Activated CD8-positive, alpha-beta T cell treated with anti-CD3 and anti-CD28 coated beads for 36 hours (primary cell): ENCODE data around the gene PPP1R15A. TPM values are rescaled to one million over a fixed set of nuclear protein-coding genes. Genes with fewer than 3 reads are reported as not detected.
"Not testable (repeated sequence)": the region's sequence is repeated elsewhere in the genome, so short reads cannot be mapped to it uniquely, and the experiment has no call there.

Experiments
- ATAC-seq: fragments of 200-7000 bp; cut with Tn5 transposase; one replicate; pipeline ENCODE4 v1.10.0; 2021; ENCODE audit warnings: mild to moderate bottlenecking, moderate library complexity
- CTCF ChIA-PET: fragments of 350-600 bp; sonication (Branson Sonifier 250); formaldehyde crosslinking; loops from one replicate; lab custom pipeline; 2021; ENCODE audit warnings: antibody characterized with exemption; lab: Charles Lee
- POLR2A ChIA-PET: fragments of 350-600 bp; sonication (Branson Sonifier 250); formaldehyde crosslinking; loops from one replicate; lab custom pipeline; 2021; ENCODE audit warnings: antibody characterized with exemption; lab: Charles Lee
- DNase-seq: peaks from one replicate; pipeline ENCODE4 v3.0.0-alpha.2; 2020
- H3K27ac Mint-ChIP-seq: one replicate; pipeline ENCODE4 v1.8.0; 2021; ENCODE audit warnings: mild to moderate bottlenecking, mixed read lengths
- H3K27me3 Mint-ChIP-seq: one replicate; pipeline ENCODE4 v1.8.0; 2021; ENCODE audit warnings: mixed read lengths
- H3K36me3 Mint-ChIP-seq: one replicate; pipeline ENCODE4 v1.8.0; 2021; ENCODE audit warnings: low read depth, mixed read lengths
- H3K4me1 Mint-ChIP-seq: one replicate; pipeline ENCODE4 v1.8.0; 2021; ENCODE audit warnings: low read depth, mixed read lengths
- H3K4me3 Mint-ChIP-seq: one replicate; pipeline ENCODE4 v1.8.0; 2021; ENCODE audit warnings: mild to moderate bottlenecking, moderate library complexity, mixed read lengths
- H3K9me3 Mint-ChIP-seq: one replicate; pipeline ENCODE4 v1.8.0; 2021; ENCODE audit warnings: mixed read lengths
- CTCF ChIP-seq: fragments of 200-600 bp; IDR thresholded peaks from one replicate; pipeline ENCODE4 v1.8.0; 2022; ENCODE audit warnings: antibody characterized with exemption, mild to moderate bottlenecking
- intact Hi-C: fragments of 100-400 bp; cut with micrococcal nuclease; formaldehyde crosslinking; loops from one replicate; pipeline ENCODE4 v1.10.0; 2022
- total RNA-seq, 2 experiments: library from RNA; stranded (reverse); gene quantifications; one replicate each; pipeline ENCODE4 v1.2.3, GENCODE V29; 2021

PPP1R15A gene
- total RNA-seq, 2 experiments from 2014 or later: 77.8 to 81.2 TPM

GRCh38 chr19:48900477-48901406 is 28.5 kb downstream of the PPP1R15A start:
- intact Hi-C loops: no loop called here
- Mint-ChIP-seq H3K27me3 (peaks cover 5% of the 10 kb centered on the region), H3K9me3 (no peaks in the 10 kb centered on the region), H3K4me3 (peak overlapping the region; percentile 95), H3K27ac (peak overlapping the region; percentile 96), H3K4me1 (peaks cover 26% of the 10 kb centered on the region), H3K36me3 (peaks cover 30% of the 10 kb centered on the region)
- ChIA-PET POLR2A (interaction anchor here (0.7 to 2.5 kb wide), 9 partner anchors 10 to 163 kb away, joined by 3 to 27 read pairs (median 4); partner anchors contain the start of gene FTL), CTCF (interaction anchor here (0.9 to 2.3 kb wide), 10 partner anchors 11 to 154 kb away, joined by 3 to 13 read pairs (median 4); partner anchors contain the start of genes GYS1, IZUMO1 and RUVBL2)
- DNase-seq (peak; percentile 45), ATAC-seq (no peak)
- no peak for TF ChIP-seq CTCF

GRCh38 chr19:48902291-48902690 is 30.1 kb downstream of the PPP1R15A start:
- ATAC-seq, H3K27me3 Mint-ChIP-seq, H3K4me3 Mint-ChIP-seq, intact Hi-C loops, DNase-seq, H3K9me3 Mint-ChIP-seq: not testable (repeated sequence)
- ChIA-PET CTCF (interaction anchor here (1.2 kb wide), 1 partner anchor 91 kb away, joined by 3 read pairs; the partner anchor contains the start of genes GYS1 and RUVBL2), POLR2A (interaction anchor here (0.7 to 2.0 kb wide), 2 partner anchors 11 to 17 kb away, joined by 3 to 5 read pairs; no protein-coding TSS in a partner anchor)
- Mint-ChIP-seq H3K4me1 (peaks cover 19% of the 10 kb centered on the region), H3K27ac (peak overlapping the region; percentile 37), H3K36me3 (peaks cover 32% of the 10 kb centered on the region)

- H3K4me3 Mint-ChIP-seq, H3K9me3 Mint-ChIP-seq, ATAC-seq, intact Hi-C loops, H3K27ac Mint-ChIP-seq, CTCF ChIA-PET, H3K27me3 Mint-ChIP-seq, DNase-seq: not testable (repeated sequence)
- Mint-ChIP-seq H3K36me3 (peaks cover 40% of the 10 kb centered on the region), H3K4me1 (peaks cover 19% of the 10 kb centered on the region)
- POLR2A ChIA-PET: interaction anchor here (1.0 kb wide), 1 partner anchor 28 kb away, joined by 3 read pairs; no protein-coding TSS in a partner anchor
These were observed 31.6 kb downstream of the PPP1R15A start for GRCh38 chr19:48903788-48904187.

- Mint-ChIP-seq H3K4me1 (peaks cover 13% of the 10 kb centered on the region), H3K36me3 (peaks cover 48% of the 10 kb centered on the region), H3K27ac (no peak overlapping the region), H3K27me3 (no peaks in the 10 kb centered on the region), H3K9me3 (no peaks in the 10 kb centered on the region), H3K4me3 (no peak overlapping the region)
- ChIA-PET POLR2A (no interaction called here), CTCF (no interaction called here)
- intact Hi-C loops: no loop called here
- TF ChIP-seq CTCF: no peak
- no peak for DNase-seq
- no peak for ATAC-seq
These were observed 33.4 kb downstream of the PPP1R15A start for GRCh38 chr19:48905664-48906063.

- no peak for DNase-seq
- H3K27ac Mint-ChIP-seq: no peak overlapping the region
- peaks cover 45% of the 10 kb centered on the region for H3K36me3 Mint-ChIP-seq
- H3K27me3 Mint-ChIP-seq: no peaks in the 10 kb centered on the region
- ChIA-PET POLR2A (interaction anchor here (1.1 to 1.4 kb wide), 2 partner anchors 12 to 56 kb away, joined by 3 read pairs; no protein-coding TSS in a partner anchor), CTCF (interaction anchor here (1.0 to 1.3 kb wide), 2 partner anchors 64 to 118 kb away, joined by 3 to 4 read pairs; no protein-coding TSS in a partner anchor)
- intact Hi-C loops: no loop called here
- H3K4me3 Mint-ChIP-seq: no peak overlapping the region
- ATAC-seq: no peak
- H3K9me3 Mint-ChIP-seq: no peaks in the 10 kb centered on the region
- no peak for TF ChIP-seq CTCF
- peaks cover 8% of the 10 kb centered on the region for H3K4me1 Mint-ChIP-seq
These were observed 34.1 kb downstream of the PPP1R15A start for GRCh38 chr19:48906324-48906723.
